Measurements from ENCODE around the gene RPH3AL. TPM values are rescaled to one million over a fixed set of nuclear protein-coding genes. Genes with fewer than 3 reads are reported as not detected.
"Not testable (repeated sequence)": the region's sequence is repeated elsewhere in the genome, so short reads cannot be mapped to it uniquely, and the experiment has no call there.

Gene RPH3AL
- total RNA-seq, 2 experiments from 2014 or later = 0.64 to 1.2 TPM

DNA sequence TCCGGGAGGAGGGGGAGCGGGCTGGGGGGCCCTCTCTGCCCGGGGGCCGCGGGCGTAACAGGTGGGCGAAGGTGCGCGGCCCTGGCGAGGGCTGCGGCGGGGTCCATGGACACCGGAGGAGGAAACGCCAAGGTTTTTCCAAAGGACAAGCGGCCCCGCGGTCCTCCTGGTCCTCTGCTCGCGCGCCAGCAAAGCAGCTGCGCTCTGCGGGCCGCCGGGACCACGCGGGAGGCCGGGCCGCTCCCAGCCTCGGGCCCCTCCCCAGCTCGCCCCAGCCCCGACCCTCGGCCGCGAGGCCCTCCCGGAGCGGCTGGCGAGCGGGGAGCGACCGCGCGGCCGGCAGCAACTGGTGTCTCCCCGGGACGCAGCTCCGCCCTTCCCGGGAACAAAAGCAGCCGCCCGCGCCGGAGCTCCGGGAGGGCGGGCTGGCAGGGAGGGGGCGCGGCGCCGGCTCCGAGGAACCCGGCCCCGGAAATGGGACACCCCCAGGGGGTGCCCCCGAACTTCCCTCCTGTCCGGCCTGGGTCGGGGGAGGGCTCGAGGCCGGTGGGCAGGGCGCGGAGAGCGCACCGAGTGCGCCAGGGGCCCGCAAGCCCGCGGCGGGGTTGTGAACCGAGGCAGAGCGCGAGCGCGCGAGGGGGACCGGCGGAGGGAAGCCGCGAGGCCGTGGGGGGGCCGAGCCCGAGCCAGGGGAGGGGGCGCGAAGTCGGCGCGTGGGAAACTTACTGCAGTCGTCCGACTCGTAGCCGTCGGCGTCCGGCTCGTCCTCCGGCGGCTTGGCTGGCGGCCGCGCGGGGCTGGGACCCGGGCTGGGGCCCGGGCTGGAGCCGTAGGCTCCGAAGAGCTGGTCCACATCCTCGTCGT lies 172.0 kb downstream of the RPH3AL start:
- no peaks in the 10 kb centered on the region for H3K9me3 Mint-ChIP-seq
- H3K4me3 Mint-ChIP-seq = no peak overlapping the region
- H3K27me3 Mint-ChIP-seq = peaks cover 52% of the 10 kb centered on the region
- no peaks in the 10 kb centered on the region for H3K36me3 Mint-ChIP-seq
- DNase-seq = no peak
- no peak overlapping the region for H3K27ac Mint-ChIP-seq
- H3K4me1 Mint-ChIP-seq = peaks cover 8% of the 10 kb centered on the region

DNA sequence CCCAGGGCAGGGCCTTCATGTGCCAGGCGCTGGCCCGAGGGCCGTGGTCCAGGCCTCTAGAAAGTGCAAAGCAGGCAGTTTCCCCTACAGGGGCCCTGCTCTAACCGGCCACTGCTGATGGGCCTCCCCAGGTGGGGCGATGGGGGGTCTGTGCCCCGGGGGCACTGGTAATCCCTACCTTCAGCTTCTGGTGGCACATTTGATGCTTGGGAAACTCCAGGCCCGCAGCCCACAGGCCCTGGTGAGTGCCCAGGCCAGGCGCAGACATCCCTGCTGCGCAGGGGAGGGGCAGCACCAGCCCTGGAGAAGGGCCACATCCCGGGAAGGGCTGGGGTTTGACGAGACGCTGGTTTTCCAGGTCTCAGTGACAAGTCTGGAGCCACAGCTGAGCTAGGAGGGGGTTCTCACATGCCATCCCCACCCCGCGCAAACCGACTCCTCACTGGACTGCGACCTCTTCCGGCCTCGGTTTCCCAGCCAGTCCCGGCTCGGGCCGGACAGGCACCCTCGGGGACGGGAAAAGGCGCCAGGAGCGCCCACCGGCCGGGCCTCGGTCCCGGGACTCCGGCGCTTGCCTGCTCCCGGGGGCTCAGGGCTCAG lies 172.7 kb downstream of the RPH3AL start:
- Mint-ChIP-seq H3K4me1 (peaks cover 2% of the 10 kb centered on the region), H3K36me3 (no peaks in the 10 kb centered on the region), H3K9me3 (no peaks in the 10 kb centered on the region), H3K27ac (no peak overlapping the region), H3K4me3 (no peak overlapping the region), H3K27me3 (peaks cover 47% of the 10 kb centered on the region)
- DNase-seq = no peak

DNA sequence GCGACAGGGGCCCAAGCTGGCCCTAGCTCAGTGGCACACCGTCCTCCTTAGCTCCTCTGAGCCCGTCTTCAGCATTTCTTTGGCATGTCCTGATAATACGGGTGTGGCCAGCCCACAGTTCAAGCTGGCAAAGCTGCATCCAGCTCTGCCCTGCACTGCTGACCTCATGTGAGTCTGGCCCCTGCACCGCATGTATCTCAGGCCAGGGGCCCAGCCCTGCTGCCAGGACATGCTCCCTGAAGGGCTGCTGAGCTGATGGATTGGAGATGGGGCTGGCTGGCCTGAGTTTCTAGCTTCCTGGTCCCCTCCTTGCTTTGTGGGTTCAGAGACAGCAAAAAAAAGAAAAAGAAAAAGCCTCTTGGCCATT lies 173.6 kb downstream of the RPH3AL start:
- Mint-ChIP-seq H3K36me3 (no peaks in the 10 kb centered on the region), H3K9me3 (no peaks in the 10 kb centered on the region), H3K27me3 (peaks cover 44% of the 10 kb centered on the region), H3K27ac (no peak overlapping the region), H3K4me1 (no peaks in the 10 kb centered on the region), H3K4me3 (no peak overlapping the region)
- DNase-seq = no peak

DNA sequence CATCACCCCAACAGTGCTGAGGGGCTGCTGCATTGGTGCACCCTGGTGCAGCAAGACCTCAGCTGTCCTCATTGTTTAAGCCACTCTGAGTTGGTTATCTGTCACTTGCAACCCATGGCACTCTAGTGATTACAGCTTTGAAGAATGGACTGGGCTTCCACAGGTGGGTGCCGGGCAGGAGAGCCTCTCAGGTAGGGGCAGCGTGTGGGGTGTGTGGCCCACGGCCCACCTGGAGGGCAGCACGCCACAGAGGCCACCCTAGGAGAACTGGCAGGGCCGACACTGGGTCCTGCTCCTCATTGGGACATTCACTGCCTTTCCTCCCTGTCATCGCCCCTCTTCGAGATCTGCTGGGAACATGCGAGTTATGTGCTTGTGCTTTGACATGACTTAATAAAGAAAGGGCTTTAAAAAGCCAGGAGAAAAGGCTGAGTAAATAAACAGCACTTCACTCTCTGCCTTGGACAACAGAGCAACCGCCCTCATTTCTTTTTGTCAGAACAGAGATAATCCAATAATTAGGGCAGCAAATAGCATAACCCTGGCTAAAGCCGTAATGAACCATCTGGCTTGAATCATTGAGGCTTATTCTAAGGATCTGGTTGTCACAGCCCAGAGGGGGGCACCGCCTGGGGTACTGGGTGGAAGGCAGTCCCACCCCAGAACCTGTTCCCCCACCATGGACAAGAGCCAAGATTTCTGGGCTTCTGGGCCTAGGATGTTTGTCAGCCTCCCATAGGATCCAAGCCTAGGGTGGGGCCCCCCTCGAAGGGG lies 174.1 kb downstream of the RPH3AL start:
- Mint-ChIP-seq H3K27ac (no peak overlapping the region), H3K4me1 (no peaks in the 10 kb centered on the region), H3K36me3 (no peaks in the 10 kb centered on the region), H3K9me3 (no peaks in the 10 kb centered on the region), H3K27me3 (peaks cover 39% of the 10 kb centered on the region), H3K4me3 (no peak overlapping the region)
- no peak for DNase-seq

DNA sequence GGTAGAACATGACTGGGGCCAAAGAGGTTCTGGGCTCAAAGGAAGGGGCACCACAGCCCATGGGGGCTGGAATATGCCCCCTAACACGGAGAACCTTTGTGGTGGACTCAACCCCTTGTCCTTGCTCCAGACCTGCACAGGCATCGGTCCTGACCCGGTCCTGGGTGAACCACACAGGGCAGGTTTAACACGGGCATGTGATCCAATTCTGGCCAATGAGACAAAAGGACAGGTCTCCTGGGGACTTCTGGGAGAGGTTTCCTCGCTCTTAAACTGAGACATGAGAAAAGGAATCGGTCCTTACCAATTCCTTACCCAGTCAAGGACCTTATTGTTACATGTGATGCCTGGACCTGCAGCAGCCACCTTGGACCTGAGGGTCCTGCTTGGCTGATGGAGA lies 174.8 kb downstream of the RPH3AL start:
- no peaks in the 10 kb centered on the region for H3K36me3 Mint-ChIP-seq
- no peaks in the 10 kb centered on the region for H3K4me1 Mint-ChIP-seq
- H3K27me3 Mint-ChIP-seq = peaks cover 32% of the 10 kb centered on the region
- no peak overlapping the region for H3K27ac Mint-ChIP-seq
- H3K9me3 Mint-ChIP-seq = no peaks in the 10 kb centered on the region
- H3K4me3 Mint-ChIP-seq = no peak overlapping the region
- no peak for DNase-seq

DNA sequence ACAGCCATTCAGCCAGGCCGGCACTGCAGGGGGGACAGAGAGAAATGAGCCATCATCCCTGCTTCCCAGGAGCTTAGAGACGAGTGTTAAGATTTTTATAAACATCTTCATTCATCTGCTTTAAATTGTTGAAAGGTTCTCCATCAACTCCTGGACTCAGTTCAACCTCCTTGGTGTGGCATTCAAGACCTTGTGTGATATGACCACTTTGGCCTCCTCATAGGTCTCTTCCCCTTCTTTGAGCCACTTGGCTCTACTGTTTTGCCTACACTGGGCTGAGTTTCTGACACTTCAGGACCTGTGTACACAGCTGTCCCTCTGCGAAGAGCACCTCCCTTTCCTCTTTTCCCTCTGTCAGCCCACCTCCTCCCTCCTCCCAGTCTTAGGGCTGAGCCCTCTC lies 175.5 kb downstream of the RPH3AL start:
- Mint-ChIP-seq H3K9me3 (no peaks in the 10 kb centered on the region), H3K4me1 (no peaks in the 10 kb centered on the region), H3K27me3 (peaks cover 28% of the 10 kb centered on the region), H3K4me3 (no peak overlapping the region), H3K36me3 (no peaks in the 10 kb centered on the region), H3K27ac (no peak overlapping the region)
- DNase-seq = no peak

DNA sequence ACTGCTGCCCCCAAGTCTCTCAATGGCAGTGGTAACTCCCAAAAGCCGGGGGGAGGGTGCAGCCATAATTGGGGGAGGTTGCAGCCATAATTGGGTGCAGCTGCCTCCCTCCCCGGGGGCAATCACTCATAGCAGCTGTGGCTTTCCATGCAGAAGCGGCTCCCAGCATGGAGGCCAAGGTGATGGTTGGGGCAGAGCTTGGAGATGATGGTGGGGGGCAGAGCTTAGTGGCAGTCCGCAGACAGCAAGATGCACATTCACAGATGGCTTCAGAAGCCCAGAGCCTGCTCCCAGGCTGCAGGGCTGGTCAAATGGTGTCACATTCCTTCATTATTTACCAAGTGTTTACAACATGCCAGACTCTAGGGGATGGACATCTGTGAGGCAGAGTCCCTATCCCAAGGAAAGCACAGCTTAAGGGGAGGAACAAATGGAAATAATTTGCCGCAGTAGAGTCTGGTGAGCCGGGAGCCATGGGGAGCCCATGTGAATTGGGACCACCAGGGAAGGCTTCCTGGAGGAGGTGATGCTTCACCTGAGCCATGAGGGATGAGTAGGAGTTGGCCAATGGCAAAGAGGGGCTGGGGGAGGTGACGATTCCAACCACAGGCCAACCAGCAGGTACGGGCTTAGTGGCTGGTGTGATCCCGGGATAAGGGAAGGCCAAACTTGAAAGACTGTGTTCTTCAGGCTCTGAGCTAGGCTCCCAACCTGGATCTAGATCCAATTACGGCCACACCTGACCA lies 179.3 kb downstream of the RPH3AL start:
- Mint-ChIP-seq H3K36me3 (no peaks in the 10 kb centered on the region), H3K4me3 (no peak overlapping the region), H3K27ac (no peak overlapping the region), H3K9me3 (no peaks in the 10 kb centered on the region), H3K4me1 (peaks cover 7% of the 10 kb centered on the region), H3K27me3 (peaks cover 12% of the 10 kb centered on the region)
- no peak for DNase-seq

DNA sequence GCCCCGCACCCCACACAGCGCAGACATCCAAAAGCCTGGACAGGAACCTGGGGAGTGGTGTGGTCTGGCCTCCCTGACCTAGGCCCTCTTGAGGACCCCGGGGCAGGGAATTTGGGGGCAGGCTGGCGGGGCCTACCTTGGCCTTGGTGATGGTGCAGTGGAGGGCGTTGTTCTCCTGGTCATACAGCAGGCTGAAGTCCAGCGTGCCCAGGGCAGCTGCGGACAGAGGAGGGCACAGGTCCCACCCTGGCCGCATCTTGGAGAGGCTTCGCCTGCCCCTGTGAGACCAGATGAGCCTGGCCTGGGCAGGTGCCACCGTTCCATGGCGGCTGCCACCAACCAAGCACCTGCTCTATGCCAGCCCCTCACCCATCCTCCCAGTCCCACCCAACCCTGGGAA lies 180.2 kb downstream of the RPH3AL start:
- Mint-ChIP-seq H3K4me1 (peaks cover 7% of the 10 kb centered on the region), H3K36me3 (no peaks in the 10 kb centered on the region), H3K27me3 (peaks cover 7% of the 10 kb centered on the region), H3K9me3 (no peaks in the 10 kb centered on the region), H3K27ac (no peak overlapping the region), H3K4me3 (no peak overlapping the region)
- no peak for DNase-seq

DNA sequence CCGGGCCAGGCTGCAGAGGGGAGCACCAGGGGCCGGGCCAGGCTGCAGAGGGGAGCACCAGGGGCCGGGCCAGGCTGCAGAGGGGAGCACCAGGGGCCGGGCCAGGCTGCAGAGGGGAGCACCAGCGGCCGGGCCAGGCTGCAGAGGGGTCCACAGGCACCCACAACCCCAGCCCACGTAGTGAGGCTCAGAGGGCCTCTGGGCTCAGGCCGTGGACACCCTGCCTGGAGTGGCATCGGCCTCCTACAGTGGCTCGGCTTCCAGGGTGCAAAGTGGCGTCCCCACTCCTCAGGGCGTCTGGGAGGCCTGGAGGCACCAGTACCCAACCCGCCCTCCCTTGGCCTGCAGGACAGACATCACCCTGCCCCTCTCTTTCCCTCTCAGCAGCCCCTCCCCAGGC lies 180.7 kb downstream of the RPH3AL start:
- peaks cover 2% of the 10 kb centered on the region for H3K27me3 Mint-ChIP-seq
- H3K4me1 Mint-ChIP-seq = peaks cover 7% of the 10 kb centered on the region
- H3K27ac Mint-ChIP-seq = no peak overlapping the region
- H3K4me3 Mint-ChIP-seq = no peak overlapping the region
- no peaks in the 10 kb centered on the region for H3K36me3 Mint-ChIP-seq
- DNase-seq = no peak
- no peaks in the 10 kb centered on the region for H3K9me3 Mint-ChIP-seq

DNA sequence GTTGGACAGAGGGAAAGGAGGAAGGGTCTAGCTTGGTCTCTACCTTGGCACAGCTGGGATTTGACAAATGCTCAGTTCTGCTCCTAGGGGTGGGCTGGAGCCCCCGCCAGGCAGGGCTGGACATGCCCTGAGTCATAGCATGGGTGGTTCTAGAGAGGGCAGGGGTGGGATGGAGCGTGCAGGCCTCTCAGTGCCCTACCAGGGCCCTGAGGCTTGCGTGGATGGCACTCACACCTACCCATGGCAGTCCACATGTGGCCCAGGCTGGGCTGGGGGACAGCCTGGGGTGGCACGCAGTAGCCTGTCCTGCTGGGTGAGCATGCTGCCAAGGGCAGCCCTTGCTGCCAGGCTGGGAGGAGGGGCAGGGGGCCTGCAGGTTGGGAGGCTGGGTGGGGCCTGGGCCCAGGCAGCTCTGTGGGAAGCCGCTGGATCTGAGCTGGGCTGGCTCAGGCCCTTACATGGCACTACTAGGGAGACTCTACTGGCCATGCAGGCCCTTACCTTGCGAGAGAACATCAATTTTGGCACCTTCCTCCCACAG lies 182.4 kb downstream of the RPH3AL start:
- H3K36me3 Mint-ChIP-seq = no peaks in the 10 kb centered on the region
- no peaks in the 10 kb centered on the region for H3K27me3 Mint-ChIP-seq
- H3K9me3 Mint-ChIP-seq = no peaks in the 10 kb centered on the region
- DNase-seq = no peak
- H3K4me3 Mint-ChIP-seq = no peak overlapping the region
- H3K4me1 Mint-ChIP-seq = peaks cover 7% of the 10 kb centered on the region
- no peak overlapping the region for H3K27ac Mint-ChIP-seq

DNA sequence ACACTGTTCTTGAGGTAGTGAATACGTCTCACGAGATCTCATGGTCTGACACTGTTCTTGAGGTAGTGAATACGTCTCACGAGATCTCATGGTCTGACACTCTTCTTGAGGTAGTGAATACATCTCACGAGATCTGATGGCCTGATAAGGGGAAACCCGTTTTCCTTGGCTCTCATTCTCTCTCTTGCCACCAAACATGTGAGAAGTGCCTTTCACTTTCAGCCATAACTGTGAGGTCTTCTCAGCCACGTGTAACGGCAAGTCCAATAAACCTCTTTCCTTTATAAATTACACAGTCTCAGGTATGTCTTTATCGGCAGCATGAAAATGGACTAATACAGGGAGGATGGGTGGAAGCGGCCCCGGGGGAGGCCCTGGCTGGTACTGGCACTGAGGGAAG lies 184.0 kb downstream of the RPH3AL start:
- H3K27ac Mint-ChIP-seq, H3K27me3 Mint-ChIP-seq, H3K36me3 Mint-ChIP-seq, DNase-seq, H3K9me3 Mint-ChIP-seq, H3K4me3 Mint-ChIP-seq, H3K4me1 Mint-ChIP-seq: not testable (repeated sequence)

DNA sequence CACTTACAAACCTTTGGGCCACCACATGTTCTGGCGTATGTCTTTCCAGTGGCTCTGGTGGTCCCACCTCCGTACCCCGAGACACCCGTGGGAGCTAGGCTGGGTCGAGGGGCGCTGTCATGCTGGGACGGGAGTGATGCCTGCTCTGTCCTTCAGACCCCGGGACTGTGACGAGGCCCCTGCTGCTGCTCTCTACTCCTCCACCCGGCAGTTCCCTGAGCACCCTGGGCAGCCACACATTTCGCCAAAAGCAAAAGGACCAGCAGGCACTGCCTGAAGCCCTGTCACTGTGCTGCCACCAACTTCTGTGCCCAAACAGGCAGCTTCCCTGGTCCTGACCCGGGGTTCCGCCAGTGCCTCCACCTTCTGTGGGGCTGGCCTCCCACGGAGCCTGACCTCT lies 186.7 kb downstream of the RPH3AL start:
- no peaks in the 10 kb centered on the region for H3K36me3 Mint-ChIP-seq
- no peaks in the 10 kb centered on the region for H3K27me3 Mint-ChIP-seq
- peaks cover 7% of the 10 kb centered on the region for H3K4me1 Mint-ChIP-seq
- no peak overlapping the region for H3K4me3 Mint-ChIP-seq
- H3K27ac Mint-ChIP-seq = no peak overlapping the region
- H3K9me3 Mint-ChIP-seq = no peaks in the 10 kb centered on the region
- DNase-seq = no peak

DNA sequence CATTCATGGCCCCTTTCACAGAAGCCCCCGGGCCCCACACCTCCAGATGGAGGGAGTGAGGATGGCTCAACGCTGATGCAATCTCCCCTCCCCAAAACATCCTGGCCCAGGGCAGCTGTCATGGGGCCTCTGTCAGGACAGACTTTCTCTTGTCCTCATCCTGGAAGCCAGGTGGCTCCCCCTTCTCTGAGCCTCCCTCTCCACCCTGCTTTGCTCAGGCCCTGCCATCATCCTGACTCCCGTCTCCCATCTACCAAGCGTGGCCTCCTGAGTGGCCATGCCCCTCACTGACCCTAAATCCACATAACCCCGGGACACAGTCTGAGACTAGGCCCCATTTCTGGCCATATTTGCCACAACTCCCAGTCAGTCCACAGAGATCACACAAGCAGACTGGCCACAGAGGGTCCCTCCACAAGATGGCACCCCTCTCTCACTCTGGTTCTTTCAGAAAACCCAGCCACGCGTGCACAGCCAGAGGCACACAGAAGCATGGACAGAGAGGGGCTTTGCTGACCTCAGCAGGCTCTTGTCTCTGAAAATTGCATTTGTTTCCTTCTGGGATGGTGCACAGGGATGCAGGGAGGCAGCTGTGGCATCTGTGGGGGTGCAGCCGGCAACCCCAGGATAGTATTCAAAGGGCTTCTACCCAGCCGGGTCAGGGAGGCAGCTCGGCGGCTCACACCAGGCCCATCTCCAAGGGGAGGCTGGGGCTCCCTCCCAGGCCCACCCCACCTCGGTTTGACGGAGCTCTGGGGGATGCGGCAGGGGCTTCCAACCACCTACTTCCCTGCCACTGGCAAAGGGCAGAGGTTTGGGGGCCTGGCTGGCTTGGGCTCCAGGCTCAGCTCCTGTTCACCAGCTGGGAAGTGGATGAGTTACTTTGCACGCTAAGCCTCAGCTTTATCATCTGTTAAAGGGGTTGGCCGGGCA lies 188.0 kb downstream of the RPH3AL start:
- H3K4me1 Mint-ChIP-seq = peaks cover 7% of the 10 kb centered on the region
- no peak overlapping the region for H3K27ac Mint-ChIP-seq
- H3K27me3 Mint-ChIP-seq = no peaks in the 10 kb centered on the region
- H3K4me3 Mint-ChIP-seq = no peak overlapping the region
- no peaks in the 10 kb centered on the region for H3K36me3 Mint-ChIP-seq
- no peak for DNase-seq
- no peaks in the 10 kb centered on the region for H3K9me3 Mint-ChIP-seq

DNA sequence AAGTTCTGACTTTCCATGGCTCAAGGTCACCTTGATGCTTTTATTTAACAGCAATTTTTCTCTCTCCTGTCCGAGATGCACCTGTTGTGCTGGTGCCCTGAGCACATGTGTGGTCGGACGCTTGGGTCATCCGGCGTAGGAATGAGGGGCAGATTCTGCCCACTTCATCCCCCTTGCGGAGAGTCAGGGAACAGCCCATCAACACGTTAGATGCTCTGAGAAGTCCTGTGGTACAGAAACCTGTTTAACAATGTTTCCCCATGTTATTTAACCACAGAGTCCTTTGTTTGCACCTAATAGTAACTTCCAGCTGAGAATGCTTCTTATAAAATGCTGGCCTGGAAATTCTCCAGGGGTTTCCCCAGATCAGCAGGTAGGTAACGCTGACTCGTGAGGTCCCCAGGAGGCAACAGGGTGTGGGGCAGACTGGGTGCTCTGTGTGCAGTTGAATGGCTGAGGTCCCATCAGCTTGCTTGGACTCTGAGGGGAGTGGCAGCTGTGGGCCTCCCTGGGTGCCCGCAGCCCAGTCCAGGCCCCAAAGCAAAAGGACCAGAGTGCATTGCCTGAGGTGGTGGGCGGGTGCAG lies 189.0 kb downstream of the RPH3AL start:
- no peak overlapping the region for H3K4me3 Mint-ChIP-seq
- H3K27ac Mint-ChIP-seq = no peak overlapping the region
- no peaks in the 10 kb centered on the region for H3K36me3 Mint-ChIP-seq
- no peak for DNase-seq
- no peaks in the 10 kb centered on the region for H3K9me3 Mint-ChIP-seq
- H3K4me1 Mint-ChIP-seq = no peaks in the 10 kb centered on the region
- H3K27me3 Mint-ChIP-seq = no peaks in the 10 kb centered on the region
